HG03196 (cell line): ENCODE measurements around the gene FAM53B.
"Not testable (repeated sequence)": the region's sequence is repeated elsewhere in the genome, so short reads cannot be mapped to it uniquely, and the experiment has no call there.

Source experiments
- ATAC-seq: cut with Tn5 transposase; IDR thresholded peaks from one replicate; pipeline ENCODE4 v1.9.1; 2021; ENCODE audit not compliant: unreplicated experiment

Gene FAM53B

DNA sequence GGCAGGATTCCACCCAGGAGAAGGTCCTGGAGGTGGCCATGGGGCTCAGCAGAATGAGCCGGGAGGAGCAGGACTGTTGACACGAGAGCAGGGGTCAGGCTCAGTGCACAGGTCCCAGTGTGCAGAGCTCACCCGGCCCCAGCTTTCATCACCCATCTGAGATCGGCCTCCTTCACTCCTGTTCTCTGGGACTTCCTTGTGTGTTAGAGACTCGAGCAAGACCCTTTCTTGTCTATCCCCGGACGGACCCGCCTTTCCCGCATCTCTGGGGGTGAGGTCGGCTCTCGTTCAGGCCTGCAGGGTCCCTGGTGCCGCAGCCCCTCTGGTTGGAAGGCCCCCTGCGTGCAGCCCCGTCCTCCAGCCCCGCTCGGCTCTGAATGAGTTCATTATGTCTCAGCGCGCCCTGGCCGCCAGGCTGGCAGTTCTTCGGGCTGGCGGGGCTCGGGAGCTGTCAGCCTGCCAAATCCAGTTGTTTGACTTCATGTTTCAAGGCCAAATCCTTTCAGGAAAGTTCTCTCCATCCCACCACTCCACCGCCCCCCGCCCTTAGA, 154.6 kb downstream of the FAM53B start:
- ATAC-seq: no peak

DNA sequence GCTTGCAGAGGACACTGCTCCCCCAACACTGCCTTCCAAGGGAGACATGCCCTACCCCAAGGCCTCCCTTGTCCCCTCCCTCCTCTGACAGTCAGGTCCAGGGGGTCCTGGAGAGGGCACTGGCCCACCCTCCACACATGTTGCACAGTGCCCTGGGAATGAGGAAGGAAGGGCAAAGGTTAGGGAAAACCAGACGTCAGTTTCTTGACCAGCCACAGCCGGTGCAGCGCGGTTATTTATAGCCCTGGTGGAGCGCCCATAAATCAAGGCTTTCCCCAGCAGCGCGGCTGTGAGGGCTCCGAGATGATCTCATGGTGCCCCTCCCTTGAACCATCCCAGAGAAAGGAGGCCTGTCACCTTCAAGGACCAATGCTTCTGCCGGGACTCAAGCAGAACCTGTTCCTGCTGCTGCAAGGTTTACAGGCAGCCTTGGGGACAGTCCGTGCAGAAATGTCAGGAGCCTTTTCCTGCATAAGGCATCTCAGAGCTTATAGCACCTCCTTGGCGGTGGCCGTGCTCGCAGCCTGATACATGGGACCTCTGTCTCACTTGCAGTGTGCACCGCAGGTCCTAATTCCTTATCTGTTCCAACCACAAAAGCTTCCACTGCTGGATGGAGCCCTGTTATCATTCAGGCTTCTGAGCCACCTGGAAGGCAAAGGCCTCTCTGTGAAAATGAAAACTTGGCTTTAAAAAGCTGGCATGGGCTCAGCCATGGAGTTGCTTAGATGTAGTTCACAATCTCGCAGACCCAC, 155.3 kb downstream of the FAM53B start:
- ATAC-seq: no peak

DNA sequence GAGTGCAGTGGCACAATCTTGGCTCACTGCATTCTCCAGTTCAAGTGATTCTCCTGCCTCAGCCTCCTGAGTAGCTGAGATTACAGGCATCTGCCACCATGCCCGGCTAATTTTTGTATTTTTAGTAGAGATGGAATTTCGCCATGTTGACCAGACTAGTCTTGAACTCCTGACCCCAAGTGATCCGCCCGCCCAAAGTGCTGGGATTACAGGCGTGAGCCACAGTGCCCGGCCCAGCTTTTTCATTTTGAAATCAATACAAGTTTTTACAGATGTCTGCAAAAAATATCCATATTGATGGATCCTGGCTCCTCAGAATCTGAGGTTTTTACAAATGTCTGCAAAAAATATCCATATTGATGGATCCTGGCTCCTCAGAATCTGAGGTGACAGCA, 155.8 kb downstream of the FAM53B start:
- ATAC-seq: not testable (repeated sequence)

DNA sequence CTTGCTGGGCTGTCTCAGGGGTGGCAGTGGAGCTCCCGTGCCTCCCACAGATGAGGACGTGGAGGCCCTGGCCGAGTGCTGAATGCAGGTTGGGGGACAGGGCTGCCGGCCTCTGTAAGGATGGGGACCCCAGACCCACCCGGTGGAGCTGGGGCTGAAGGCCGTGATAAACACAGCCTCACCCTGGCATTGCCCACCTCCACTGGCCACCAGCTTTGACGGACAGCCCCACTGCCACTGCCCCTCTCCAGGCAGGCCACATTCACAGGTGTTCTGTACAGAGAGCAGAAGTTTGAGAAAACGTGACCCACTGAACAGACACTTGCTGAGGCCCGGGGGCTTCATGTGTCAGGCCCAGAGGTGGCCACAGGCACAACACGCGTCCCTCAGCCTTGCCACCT, 156.4 kb downstream of the FAM53B start:
- ATAC-seq: no peak

DNA sequence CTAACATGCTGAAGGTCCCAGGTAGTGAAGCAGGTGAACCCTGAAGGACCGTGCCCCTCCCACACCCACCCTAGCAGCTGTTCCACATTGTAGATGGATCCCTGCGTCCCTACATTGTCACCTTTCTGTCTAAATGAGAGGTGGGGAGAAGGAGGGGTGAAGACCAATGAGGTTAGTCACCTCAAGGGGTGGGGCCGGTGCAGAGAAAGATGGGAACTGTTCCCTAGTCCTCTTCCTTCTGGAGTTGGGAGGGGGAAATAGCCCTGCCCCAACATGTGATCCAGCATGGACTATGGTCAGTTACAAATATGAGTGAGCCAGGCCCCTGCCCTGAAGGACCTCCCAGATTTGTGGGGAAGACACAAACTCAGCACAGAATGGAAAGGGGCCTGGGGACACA, 158.0 kb downstream of the FAM53B start:
- no peak for ATAC-seq

DNA sequence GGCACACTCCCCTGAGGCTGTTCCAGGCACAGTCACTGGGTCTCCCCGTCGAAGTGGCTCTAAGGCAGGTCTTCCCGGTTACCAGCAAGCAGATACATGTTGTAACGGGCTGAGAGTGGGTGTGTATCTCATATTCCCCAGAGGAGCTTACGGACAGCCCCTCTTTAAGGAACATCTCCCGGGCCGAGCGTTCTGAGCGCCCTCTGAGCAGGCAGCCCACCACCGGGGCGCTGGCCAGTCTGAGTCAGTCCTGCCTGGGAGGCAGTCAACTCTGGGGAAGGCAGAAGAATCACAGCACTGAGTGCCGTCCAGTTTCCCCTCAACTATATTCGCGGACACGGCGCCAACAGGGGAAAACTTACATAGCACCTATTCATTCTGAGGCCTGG, 165.2 kb downstream of the FAM53B start:
- no peak for ATAC-seq

DNA sequence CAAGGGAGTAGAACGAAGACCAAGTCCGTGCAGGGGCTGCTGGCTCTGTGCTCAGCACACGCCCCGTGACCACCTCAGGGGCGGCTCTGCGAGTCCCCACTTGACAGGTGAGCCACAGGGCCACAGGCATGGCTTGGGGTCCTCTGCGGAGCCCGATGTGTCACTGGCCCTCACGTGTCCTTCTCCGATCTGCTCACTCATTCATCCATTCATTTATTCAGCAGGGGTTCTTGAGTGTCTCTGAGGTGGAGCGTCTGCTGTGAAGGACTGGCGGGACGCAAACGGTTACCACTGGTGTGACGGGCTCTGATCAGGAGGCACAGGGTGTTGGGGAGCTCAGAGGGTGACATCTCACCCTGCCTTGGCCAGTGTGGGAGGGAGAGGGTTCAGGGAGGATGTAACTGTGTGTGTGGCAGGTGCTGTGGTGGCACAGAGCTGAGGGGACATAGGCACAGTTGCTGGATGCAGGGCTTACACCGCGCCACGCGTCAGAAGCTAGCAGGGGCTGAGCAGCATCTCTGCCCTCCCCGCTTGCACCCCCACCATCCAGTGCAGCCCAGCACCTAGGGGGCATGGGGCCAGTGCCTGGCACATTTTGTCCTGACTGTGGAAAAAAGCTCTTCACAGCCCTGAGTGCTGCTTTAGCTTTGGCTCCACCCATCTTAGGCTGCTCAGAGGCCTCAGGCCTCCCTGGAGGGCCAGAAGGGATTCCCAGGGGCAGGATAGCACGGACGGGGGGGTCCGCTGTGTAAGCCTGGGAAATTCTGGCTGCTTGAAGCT, 165.8 kb downstream of the FAM53B start:
- ATAC-seq: no peak

DNA sequence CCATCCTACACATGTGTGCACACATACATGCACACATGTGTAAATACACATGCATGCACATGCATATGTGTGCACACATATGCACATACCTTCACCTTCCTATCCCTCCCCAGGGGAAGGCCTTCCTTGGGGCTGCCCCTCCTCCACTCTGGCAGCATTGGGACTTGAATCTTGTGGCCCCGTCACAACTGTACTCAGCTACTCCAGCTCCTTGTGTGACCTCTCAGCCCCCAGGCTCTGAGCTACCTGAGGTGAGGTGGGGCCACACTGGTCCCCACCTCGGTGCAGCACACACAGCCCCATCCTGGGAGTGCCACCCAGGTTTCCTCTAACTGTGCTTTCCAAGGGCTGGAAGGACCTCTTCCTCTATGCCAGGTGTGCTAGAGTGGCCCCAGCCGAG, 166.5 kb downstream of the FAM53B start:
- no peak for ATAC-seq

DNA sequence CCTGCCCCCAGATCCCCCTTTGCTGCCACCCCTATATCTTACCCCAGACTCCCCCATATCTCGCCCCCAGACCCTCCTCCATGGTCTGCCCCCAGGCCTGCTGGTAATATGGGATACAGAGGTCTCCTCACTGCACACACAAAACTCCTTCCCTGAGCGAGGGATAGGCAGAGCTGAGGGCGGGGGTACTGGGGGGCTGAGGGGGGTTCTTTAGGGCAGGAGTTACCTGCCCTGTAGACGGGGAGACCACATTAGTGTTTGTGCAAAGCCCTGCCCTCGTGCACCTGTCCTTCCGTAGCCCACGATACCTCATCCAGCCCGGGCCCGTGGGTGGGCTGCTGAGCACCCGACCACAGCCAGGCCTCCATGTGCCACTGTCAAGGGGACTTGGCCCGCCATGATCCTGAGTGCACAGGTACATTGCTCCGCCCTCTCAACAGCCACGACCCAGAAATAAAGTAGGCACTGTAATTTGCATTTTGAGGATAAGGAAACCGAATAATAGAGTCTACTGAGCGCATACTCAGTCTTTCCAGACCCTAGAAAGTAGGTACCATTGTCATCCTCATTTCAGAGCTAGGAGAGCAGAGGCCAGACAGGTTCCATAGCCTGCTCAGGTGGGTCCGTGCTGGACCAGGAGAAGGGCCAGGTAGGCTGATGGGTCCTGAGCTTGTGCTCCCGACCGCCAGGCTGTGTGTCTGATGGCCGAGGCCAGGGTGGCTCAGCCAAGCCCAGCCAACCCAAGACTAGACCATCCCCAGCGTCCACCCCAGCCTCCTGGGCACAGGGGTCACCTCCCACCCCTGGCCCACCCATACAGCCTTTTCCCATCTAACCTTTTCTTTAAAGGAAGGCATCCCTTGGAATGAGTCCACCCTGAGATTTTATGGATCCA, 167.4 kb downstream of the FAM53B start:
- no peak for ATAC-seq

DNA sequence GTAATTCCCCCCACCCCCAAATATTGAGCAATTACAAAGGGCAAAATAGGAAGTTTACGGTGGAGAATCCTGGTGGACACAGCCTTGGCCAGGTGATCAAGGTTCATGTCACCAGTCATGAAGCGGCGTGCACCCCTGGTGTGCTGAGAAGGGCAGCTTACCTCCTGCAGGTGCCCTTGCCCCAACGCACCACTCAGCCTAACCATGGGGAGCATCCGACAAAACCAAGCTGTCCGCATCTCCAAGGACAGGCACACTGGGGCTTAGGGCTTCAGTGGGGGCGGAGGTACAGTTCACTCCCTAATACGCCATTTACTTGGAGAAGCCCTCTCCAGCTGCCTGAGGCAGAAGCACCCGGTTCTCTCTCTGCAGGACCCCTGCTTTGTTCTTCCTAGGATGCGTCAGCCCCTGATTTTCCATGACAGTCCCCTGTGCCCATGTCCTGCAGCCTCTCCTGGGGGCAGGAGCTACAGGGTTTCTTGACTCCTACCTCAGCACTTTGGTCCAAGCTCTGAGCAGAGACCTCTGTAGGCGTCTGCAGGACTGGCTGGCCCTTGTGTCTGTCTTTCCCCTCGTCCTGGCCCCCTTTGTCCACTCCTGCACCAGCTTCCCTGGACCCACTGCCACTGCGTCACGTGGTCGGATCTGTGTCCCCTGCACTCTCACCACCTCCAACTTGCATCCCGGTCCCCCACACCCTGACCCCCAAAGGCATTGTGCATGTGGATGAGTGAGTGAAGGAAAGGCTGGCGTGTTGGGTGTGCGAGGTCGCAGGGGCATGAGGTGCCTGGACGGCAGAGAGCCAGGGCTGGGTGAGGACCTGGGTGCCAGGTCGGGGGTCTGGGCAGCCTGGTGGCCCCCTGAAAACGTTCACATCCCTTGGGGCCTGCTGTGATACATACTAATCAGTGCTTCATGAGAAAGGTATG, 168.8 kb downstream of the FAM53B start:
- no peak for ATAC-seq

DNA sequence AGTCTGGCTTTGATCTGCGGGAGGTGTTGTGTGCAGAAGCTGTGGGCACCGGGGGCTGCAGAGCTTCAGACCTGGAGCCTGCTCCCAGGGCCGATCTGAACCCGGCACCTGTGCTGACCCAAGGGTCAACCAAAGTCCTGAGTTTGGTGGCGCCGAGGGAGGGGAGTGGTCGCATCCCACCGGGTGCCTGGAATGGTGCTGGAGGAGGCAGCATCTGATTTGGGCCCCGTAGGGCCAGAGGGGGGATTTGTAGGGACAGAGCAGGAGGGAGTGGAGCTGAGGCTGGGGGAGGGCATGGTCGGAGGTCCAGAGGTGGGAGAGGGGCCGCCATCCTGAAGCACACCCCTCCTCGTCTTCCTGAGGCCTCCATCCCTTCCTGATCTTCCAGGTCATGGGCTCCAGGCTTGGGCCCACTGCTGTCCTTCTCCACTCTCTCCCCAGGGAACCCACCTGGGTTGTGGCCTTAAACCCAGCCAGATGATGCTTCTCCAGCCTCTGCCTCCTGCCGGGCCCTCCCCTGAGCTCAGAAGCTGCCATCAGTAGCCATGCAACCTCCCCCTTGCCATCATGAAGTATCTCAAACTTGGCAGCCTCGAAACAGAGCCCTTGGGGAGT, 169.6 kb downstream of the FAM53B start:
- no peak for ATAC-seq

DNA sequence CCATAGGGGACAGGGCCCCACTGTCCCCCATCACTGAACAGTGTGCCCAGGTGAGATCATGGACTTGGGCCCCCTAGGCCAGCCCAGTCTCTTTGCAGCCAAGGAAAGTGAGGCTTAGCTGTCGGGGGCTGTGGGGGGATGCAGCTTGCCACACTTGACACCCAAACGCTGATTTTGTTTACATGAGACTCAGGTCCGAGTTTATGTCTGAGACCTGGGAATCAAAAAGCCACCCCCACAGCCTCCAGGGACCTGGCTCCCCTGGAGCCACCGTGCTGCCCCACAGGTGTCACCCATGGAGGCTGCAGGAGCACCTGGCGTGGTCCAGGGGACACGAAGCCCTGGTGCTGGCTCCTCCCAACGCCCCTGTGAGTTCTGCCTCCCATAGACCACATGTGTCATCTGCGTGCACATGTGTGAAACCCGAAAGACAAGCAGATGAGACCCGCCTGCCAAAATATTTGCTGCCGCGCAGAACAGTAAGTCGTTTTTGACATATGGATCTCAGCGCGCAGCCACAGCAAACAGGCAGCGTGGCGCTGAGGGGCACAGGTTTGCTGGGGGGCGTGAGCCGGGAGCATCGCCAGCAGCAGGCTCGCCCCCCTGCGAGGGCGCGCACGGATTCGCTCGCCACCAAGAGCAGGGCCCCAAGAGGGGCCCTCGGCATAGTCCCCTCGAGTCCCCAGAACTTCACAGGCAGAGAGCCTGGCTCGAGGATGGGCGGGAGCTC, 170.3 kb downstream of the FAM53B start:
- no peak for ATAC-seq

DNA sequence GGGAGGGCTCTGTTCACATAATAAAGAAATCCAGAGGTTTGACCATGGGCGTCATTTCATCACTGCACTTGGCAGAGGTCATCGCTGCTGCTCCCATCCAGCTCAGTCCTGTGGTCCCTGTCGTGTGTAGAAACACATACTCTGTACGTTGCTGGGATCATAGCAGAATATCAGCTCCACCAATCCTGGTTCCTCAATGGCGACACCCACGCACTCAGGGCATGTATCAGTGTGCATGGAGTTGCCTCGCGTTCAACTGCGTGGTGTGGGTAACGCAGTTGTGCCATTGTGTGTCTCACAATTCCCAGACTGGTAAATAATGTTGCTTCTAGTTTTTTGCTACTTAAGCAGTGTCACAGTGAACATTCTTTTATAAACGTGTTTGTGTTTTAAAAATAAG, 171.4 kb downstream of the FAM53B start:
- ATAC-seq: no peak

DNA sequence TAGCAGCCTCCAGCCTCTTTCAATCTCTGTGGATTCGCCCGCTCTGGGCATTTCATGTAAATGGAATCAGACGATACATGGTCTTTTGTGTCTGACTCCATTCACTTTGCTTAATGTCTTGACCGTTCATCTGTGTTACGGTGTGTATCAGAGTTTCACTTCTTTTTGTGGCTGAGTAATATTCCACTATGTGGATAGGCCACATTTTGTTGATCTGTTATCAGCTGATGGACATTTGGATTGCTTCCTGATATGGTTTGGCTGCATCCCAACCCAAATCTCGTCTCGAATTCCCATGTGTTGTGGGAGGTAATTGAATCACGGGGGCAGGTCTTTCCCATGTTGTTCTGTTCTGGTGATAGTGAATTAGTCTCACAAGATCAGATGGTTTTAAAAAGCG, 173.5 kb downstream of the FAM53B start:
- no peak for ATAC-seq

DNA sequence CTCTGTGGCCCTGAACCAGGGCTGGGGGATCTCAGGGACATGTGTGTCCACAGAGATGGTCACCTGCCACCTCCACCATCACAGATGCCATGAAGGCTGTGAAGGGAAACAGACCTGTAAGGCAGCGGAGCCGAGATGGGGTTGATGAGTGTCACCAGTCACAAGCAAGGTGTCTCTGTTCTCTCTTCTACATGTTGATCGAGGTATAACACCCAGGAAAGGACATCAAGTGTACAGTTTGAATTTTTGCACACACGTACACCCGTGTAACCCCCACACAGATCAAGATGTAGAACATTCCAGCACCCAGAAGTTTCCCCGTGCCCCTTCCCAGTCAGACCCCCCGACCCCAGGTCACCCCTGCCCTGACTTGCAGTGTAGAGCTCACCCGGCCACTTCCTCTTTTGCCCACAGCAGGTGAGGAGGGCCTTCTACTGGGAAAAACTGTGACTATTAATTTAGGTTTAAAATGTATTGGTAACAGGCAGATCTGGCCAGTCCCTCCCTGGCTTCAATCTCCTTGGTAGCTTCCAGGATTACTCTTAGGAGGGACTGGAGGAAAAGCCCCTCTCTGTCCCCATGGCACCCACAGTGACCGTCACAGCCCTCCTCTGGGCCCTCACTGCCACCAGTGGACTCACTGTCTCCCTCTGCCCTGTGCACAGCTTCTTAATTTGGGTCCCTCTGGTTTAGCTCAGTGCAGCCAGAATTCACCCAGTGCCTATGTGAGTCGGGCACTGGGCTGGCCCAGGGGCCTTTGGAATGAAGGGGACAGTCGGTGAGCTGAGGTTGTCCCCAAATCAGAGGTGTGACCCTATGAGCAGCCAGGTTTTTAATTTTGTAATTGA, 174.3 kb downstream of the FAM53B start:
- ATAC-seq: no peak
